ENCODE measurements around the gene PEX5L. TPM values are rescaled to one million over a fixed set of nuclear protein-coding genes. Genes with fewer than 3 reads are reported as not detected.
A peak's percentile ranks its signal among the peaks of the same experiment; 100 is the strongest.

The PEX5L gene
- total RNA-seq, 1 donor from 2014 or later, result under 0.01 TPM

- Histone ChIP-seq H3K36me3 (ENCODE audit: control insufficient read depth, insufficient read depth, low read length) (no peaks in the 10 kb centered on the region), H3K27me3 (ENCODE audit: control insufficient read depth, insufficient read depth, low read length) (no peaks in the 10 kb centered on the region), H3K4me3 (ENCODE audit: low read depth, low read length) (no peak overlapping the region)
- no peak for FAIRE-seq
- DNase-seq (ENCODE audit: low read depth), result no peak
- TF ChIP-seq, protein P1, sequence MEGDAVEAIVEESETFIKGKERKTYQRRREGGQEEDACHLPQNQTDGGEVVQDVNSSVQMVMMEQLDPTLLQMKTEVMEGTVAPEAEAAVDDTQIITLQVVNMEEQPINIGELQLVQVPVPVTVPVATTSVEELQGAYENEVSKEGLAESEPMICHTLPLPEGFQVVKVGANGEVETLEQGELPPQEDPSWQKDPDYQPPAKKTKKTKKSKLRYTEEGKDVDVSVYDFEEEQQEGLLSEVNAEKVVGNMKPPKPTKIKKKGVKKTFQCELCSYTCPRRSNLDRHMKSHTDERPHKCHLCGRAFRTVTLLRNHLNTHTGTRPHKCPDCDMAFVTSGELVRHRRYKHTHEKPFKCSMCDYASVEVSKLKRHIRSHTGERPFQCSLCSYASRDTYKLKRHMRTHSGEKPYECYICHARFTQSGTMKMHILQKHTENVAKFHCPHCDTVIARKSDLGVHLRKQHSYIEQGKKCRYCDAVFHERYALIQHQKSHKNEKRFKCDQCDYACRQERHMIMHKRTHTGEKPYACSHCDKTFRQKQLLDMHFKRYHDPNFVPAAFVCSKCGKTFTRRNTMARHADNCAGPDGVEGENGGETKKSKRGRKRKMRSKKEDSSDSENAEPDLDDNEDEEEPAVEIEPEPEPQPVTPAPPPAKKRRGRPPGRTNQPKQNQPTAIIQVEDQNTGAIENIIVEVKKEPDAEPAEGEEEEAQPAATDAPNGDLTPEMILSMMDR (IDR thresholded peaks at IDR 0.05; ENCODE audit: insufficient read depth, low read length, severe bottlenecking), result no peak
These were observed 267.1 kb downstream of the PEX5L start for GRCh38 chr3:179769411-179770247.

- Histone ChIP-seq H3K4me3 (ENCODE audit: low read depth, low read length) (no peak overlapping the region), H3K27me3 (ENCODE audit: control insufficient read depth, insufficient read depth, low read length) (no peaks in the 10 kb centered on the region), H3K36me3 (ENCODE audit: control insufficient read depth, insufficient read depth, low read length) (no peaks in the 10 kb centered on the region)
- TF ChIP-seq, protein P1 (IDR thresholded peaks at IDR 0.05; ENCODE audit: insufficient read depth, low read length, severe bottlenecking), result peak; percentile 62
- FAIRE-seq (no peak), DNase-seq (ENCODE audit: low read depth) (peak; percentile 53)
These were observed 268.7 kb downstream of the PEX5L start for GRCh38 chr3:179768080-179768479.

DNA sequence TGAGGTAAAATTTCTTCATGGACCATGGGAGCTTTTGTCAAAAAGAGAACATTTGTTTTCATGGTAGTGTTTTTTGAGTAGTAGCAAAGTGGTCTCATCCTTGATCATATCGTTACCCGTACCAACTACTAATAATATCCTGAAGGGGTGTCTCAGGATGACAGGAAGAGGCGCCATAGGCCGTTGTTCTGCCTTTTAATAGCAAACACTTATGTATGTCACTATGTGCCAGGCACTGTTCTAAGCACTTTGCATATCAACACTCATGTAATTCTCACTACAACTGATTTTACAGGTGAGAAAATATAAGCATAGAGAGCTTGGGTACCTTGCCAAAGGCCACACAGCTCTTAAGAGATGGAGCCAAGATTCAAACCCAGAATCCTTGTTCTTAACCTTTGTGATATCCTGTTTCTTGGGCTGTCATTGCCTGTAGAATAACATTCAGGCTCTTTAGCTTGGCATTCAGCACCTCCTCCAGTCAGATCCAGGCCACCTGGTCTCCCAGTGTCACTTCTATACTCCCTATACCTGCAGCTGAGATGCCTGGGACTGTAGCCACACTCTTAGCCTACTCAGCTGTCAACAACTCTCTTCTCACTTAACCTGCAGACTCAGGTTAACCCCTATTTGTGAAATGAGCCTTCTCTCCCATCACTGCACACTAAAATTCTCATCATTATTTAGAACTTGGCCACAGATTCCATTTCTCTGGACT lies 270.2 kb downstream of the PEX5L start:
- no peaks in the 10 kb centered on the region for H3K27me3 ChIP-seq (ENCODE audit: control insufficient read depth, insufficient read depth, low read length)
- no peak for DNase-seq (ENCODE audit: low read depth)
- FAIRE-seq, result no peak

DNA sequence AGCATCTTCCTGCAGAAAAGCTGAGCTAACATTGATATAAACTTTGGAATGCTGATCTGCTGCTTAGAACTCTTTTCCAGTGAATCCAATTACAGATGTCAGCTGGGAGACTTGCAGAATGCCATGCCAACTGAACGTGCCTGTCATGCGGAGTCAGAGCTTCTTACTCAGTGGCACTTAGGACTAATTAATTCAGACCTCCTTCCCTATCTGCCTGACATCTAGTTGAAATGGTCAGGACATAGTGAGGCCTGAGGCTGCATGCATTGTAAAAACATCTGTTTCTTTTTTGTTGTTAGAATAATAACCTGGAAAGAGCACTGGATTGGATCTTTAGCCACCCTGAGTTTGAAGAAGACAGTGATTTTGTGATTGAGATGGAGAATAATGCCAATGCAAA lies 271.3 kb downstream of the PEX5L start:
- DNase-seq (ENCODE audit: low read depth) (no peak), FAIRE-seq (no peak)
- Histone ChIP-seq H3K36me3 (ENCODE audit: control insufficient read depth, insufficient read depth, low read length) (no peaks in the 10 kb centered on the region), H3K4me3 (ENCODE audit: low read depth, low read length) (no peak overlapping the region), H3K27me3 (ENCODE audit: control insufficient read depth, insufficient read depth, low read length) (no peaks in the 10 kb centered on the region)
- TF ChIP-seq, protein P1 (IDR thresholded peaks at IDR 0.05; ENCODE audit: insufficient read depth, low read length, severe bottlenecking), result no peak

More for the DNA sequence above, 270.2 kb downstream of the PEX5L start:
- H3K36me3 ChIP-seq (ENCODE audit: control insufficient read depth, insufficient read depth, low read length), result no peaks in the 10 kb centered on the region
- H3K4me3 ChIP-seq (ENCODE audit: low read depth, low read length), result no peak overlapping the region
- TF ChIP-seq, protein P1 (IDR thresholded peaks at IDR 0.05; ENCODE audit: insufficient read depth, low read length, severe bottlenecking), result no peak

GRCh38 chr3:179760944-179761343 lies 275.8 kb downstream of the PEX5L start:
- DNase-seq (ENCODE audit: low read depth), result peak; percentile 64

More at GRCh38 chr3:179760944-179761343, 275.8 kb downstream of the PEX5L start:
- no peak for FAIRE-seq
- Histone ChIP-seq H3K4me3 (ENCODE audit: low read depth, low read length) (no peak overlapping the region), H3K36me3 (ENCODE audit: control insufficient read depth, insufficient read depth, low read length) (no peaks in the 10 kb centered on the region), H3K27me3 (ENCODE audit: control insufficient read depth, insufficient read depth, low read length) (no peaks in the 10 kb centered on the region)
- TF ChIP-seq, protein P1 (IDR thresholded peaks at IDR 0.05; ENCODE audit: insufficient read depth, low read length, severe bottlenecking), result no peak

Measured in bronchial epithelial cell (primary cell).